DOHH2 (cell line): Measurements from ENCODE around the gene BCAS1.

Experiments used
- CTCF ChIP-seq: fragments of 200-600 bp; sonication (generic); IDR thresholded peaks from one replicate; pipeline ENCODE4 v1.5.1; 2014; ENCODE audit warnings: antibody characterized with exemption, mild to moderate bottlenecking, low read depth, low read length; ENCODE audit not compliant: poor library complexity, severe bottlenecking
- EZH2phosphoT487 ChIP-seq: fragments of 200-600 bp; sonication (generic); IDR thresholded peaks from 2 replicates; pipeline ENCODE4 v1.6.1; 2017; ENCODE audit warnings: borderline replicate concordance, mild to moderate bottlenecking, antibody characterized with exemption, low read length, moderate library complexity, mixed read lengths

DNA sequence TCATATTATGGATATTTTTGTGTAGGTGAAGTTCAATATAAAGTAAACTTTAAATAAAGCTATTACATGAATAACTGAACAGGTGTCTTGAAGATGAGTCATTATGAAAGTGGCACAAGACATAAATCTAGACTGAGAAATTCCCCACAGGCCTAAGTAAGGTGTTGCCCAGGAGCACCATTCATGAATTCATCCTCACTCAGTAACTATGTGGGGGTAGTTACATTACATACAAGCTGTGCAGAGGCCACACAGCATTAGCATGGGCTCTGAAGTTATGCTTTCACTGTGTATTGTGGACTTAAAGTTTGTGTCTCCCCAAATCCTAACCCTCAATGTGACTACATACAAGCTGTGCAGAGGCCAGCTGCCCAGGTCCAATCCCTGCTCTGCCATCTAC, 65.9 kb downstream of the BCAS1 start:
- TF ChIP-seq CTCF = no peak
- no peak for TF ChIP-seq EZH2phosphoT487
